H1 (cell line): ENCODE data around the gene SIX3. TPM values are rescaled to one million over a fixed set of nuclear protein-coding genes. Genes with fewer than 3 reads are reported as not detected.

Experiments used
- SUZ12 ChIP-seq: fragments of 200-600 bp; sonication (generic); IDR thresholded peaks from 2 replicates; pipeline ENCODE4 v1.6.1; 2012; ENCODE audit warnings: mild to moderate bottlenecking, inconsistent platforms, low read length, moderate library complexity, mixed read lengths
- polyA plus RNA-seq, 7 experiments: library from polyadenylated mRNA; depleted of rRNA in 3 of 7; stranded (reverse) in 5 of 7; unstranded in 2 of 7; fragments of >200 nt in 5 of 7; fragments of 200-250 nt in 2 of 7; gene quantifications; 1 replicate in 5 of 7; 2 replicates in 1 of 7; 4 replicates in 1 of 7; pipeline versions ENCODE4 v1.2.1 to v1.2.3, GENCODE V29; 2011 to 2013; ENCODE audit warnings: missing spikeins in 2 of 7, mixed read lengths in 2 of 7
- total RNA-seq: library from RNA; stranded (reverse); fragmentation: NEBNext Ultra II Directional; extraction: Animal tissue kit (Norgen Biotek cat#: 25700); gene quantifications from 2 replicates; pipeline ENCODE4 v1.2.1, GENCODE V29; 2021

SIX3 gene
- total and polyA plus RNA-seq, 2 of the 8 experiments (the other 6 are each of a cell fraction or from before 2014, with no cell fraction given): 0.02 to 0.19 TPM

DNA sequence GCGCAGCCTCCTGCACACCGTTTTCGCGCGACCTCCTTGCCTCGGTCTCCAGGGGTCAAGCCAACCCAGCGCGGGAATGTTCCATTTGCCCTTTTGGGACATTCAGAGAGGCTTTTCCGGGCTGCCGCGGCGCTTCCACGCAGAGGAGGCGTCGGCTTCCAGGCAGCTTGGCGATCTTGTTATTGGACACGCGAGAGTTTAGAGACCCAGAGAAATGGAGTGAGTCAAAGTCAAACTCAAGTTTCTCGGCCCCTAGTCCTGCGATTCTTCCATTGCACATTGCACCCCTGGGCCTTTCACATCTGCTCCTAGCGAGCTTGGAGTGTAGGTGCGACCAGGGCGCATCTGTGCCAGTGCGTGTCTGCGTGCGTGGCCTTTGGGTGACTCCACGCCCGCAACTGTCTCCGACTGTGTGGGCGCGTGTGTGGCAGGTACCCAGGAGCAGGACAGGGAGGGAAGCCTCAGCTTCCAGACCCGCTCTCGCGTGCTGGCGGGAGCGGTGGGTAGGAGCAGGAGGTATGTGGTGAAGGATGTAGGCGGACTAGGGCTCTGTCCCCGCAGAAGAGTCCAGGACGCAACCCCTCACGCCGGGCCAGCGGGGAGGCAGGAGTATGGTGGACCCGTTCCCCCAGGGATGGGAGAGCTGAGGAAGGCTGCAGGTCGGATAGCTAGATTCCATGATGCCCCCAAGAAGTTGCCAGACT lies 13.5 kb downstream of the SIX3 start (continued):
- TF ChIP-seq SUZ12: peak; percentile 94
- TF ChIP-seq, all 59 proteins: peak for 4
